ENCODE results near the gene TRIM75.
"Not testable (repeated sequence)": the region's sequence is repeated elsewhere in the genome, so short reads cannot be mapped to it uniquely, and the experiment has no call there.

TRIM75 gene

GRCh38 chr4:165010991-165011390, 42.7 kb upstream of the TRIM75 start:
- no peak overlapping the region for H3K4me3 ChIP-seq (ENCODE audit: low read depth, low read length)
- no peak for TF ChIP-seq CTCF (IDR thresholded peaks at IDR 0.05; ENCODE audit: low read depth, low read length, missing control alignments)
- in situ Hi-C loops (cut with HindIII; ENCODE audit: low sequenced_read_pairs) = no loop called here
- DNase-seq (ENCODE audit: low read depth) = no peak

- in situ Hi-C loops (cut with HindIII; ENCODE audit: low sequenced_read_pairs) = no loop called here
- no peak overlapping the region for H3K4me3 ChIP-seq (ENCODE audit: low read depth, low read length)
- no peak for DNase-seq (ENCODE audit: low read depth)
- no peak for TF ChIP-seq CTCF (IDR thresholded peaks at IDR 0.05; ENCODE audit: low read depth, low read length, missing control alignments)
Measured at GRCh38 chr4:165011403-165011802, 42.3 kb upstream of the TRIM75 start.

GRCh38 chr4:165013691-165014090, 40.0 kb upstream of the TRIM75 start:
- TF ChIP-seq CTCF (IDR thresholded peaks at IDR 0.05; ENCODE audit: low read depth, low read length, missing control alignments) = no peak
- H3K4me3 ChIP-seq (ENCODE audit: low read depth, low read length) = no peak overlapping the region
- in situ Hi-C loops (cut with HindIII; ENCODE audit: low sequenced_read_pairs) = no loop called here
- no peak for DNase-seq (ENCODE audit: low read depth)

- no peak for DNase-seq (ENCODE audit: low read depth)
- peak; percentile 10 for TF ChIP-seq CTCF (IDR thresholded peaks at IDR 0.05; ENCODE audit: low read depth, low read length, missing control alignments)
- in situ Hi-C loops (cut with HindIII; ENCODE audit: low sequenced_read_pairs) = no loop called here
- H3K4me3 ChIP-seq (ENCODE audit: low read depth, low read length) = no peak overlapping the region
Measured at GRCh38 chr4:165016971-165017370, 36.7 kb upstream of the TRIM75 start.

DNA sequence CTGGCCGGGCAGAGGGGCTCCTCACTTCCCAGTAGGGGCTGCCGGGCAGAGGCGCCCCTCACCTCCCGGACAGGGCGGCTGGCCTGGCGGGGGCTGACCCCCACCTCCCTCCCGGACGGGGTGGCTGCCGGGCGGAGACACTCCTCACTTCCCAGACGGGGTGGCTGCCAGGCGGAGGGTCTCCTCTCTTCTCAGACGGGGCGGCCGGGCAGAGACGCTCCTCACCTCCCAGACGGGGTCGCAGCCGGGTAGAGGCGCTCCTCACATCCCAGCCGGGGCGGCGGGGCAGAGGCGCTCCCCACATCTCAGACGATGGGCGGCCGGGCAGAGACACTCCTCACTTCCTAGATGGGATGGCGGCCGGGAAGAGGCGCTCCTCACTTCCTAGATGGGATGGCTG, 33.7 kb upstream of the TRIM75 start:
- DNase-seq (ENCODE audit: low read depth); in situ Hi-C loops (cut with HindIII; ENCODE audit: low sequenced_read_pairs); H3K4me3 ChIP-seq (ENCODE audit: low read depth, low read length): not testable (repeated sequence)

DNA sequence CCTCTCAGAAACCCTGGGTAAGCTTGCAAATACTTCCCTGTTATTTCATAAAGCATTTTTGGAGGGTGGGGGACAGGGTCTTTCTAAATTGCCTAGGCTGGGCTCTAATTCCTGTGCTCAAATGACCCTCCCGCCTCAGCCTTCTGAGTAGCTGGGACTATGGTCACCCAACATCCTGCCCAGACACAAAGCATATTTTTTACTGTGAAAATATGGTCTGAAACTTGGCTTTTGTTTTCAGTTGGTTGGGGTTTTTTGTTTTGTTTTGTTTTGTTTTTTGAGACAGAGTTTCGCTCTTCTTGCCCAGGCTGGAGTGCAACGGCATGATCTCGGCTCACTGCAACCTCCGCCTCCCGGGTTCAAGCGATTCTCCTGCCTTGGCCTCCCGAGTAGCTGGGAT, 27.9 kb upstream of the TRIM75 start:
- H3K4me3 ChIP-seq (ENCODE audit: low read depth, low read length); in situ Hi-C loops (cut with HindIII; ENCODE audit: low sequenced_read_pairs): not testable (repeated sequence)

GRCh38 chr4:165027762-165028402, 25.8 kb upstream of the TRIM75 start:
- TF ChIP-seq CTCF (IDR thresholded peaks at IDR 0.05; ENCODE audit: low read depth, low read length, missing control alignments) = no peak
- in situ Hi-C loops (cut with HindIII; ENCODE audit: low sequenced_read_pairs) = no loop called here
- no peak for DNase-seq (ENCODE audit: low read depth)
- no peak overlapping the region for H3K4me3 ChIP-seq (ENCODE audit: low read depth, low read length)

More for the DNA sequence above, 27.9 kb upstream of the TRIM75 start:
- DNase-seq (ENCODE audit: low read depth) = not testable (repeated sequence)
